H1 (cell line): ENCODE measurements around the gene CACNA1C. TPM values are rescaled to one million over a fixed set of nuclear protein-coding genes. Genes with fewer than 3 reads are reported as not detected.

Experiments
- CTCF ChIA-PET: fragments of 300-600 bp; sonication (Branson Sonifier 250); formaldehyde crosslinking; loops from one replicate; lab custom pipeline; 2021; ENCODE audit not compliant: partially characterized antibody; lab: Charles Lee
- POLR2A ChIA-PET: fragments of 300-600 bp; sonication (Branson Sonifier 250); formaldehyde crosslinking; loops from one replicate; lab custom pipeline; 2021; ENCODE audit warnings: inconsistent platforms; ENCODE audit not compliant: partially characterized antibody; lab: Charles Lee
- DNase-seq, 2 experiments: peaks; one replicate each; pipeline versions ENCODE4 v3.0.0 to v3.0.0-alpha.2; 2010 to 2022; ENCODE audit warnings: low spot score in 2 of 2, low read depth in 1 of 2, mixed read lengths in 1 of 2
- FAIRE-seq: peaks from 2 replicates; lab custom pipeline; 2011; peaks lifted over from hg19 to GRCh38; lab: Jason Lieb, UNC
- H2AFZ ChIP-seq: 2 replicates; pipeline ENCODE4 v1.8.1; 2012; ENCODE audit warnings: low read length, inconsistent platforms
- H2AK5ac ChIP-seq: 2 replicates; pipeline ENCODE4 v1.6.1; 2013; ENCODE audit warnings: low read depth, low read length
- H2BK120ac ChIP-seq: replicated peaks from 2 replicates; pipeline ENCODE3; 2013; ENCODE audit warnings: low read depth, low read length, inconsistent platforms
- H2BK12ac ChIP-seq: 2 replicates; pipeline ENCODE4 v1.6.1; 2013; ENCODE audit warnings: low read depth, low read length
- H2BK15ac ChIP-seq: 2 replicates; pipeline ENCODE4 v1.6.1; 2013; ENCODE audit warnings: low read length
- H2BK20ac ChIP-seq: 2 replicates; pipeline ENCODE4 v1.6.1; 2013; ENCODE audit warnings: low read length
- H2BK5ac ChIP-seq: 2 replicates; pipeline ENCODE4 v1.6.1; 2013; ENCODE audit warnings: low read depth, low read length
- H3K14ac ChIP-seq: 2 replicates; pipeline ENCODE4 v1.6.1; 2013; ENCODE audit warnings: inconsistent platforms; ENCODE audit not compliant: insufficient read length
- H3K18ac ChIP-seq: 2 replicates; pipeline ENCODE4 v1.6.1; 2013; ENCODE audit warnings: low read length; ENCODE audit errors: extremely low read depth
- H3K23ac ChIP-seq: 2 replicates; pipeline ENCODE4 v1.6.1; 2013; ENCODE audit warnings: inconsistent platforms; ENCODE audit not compliant: insufficient read length
- H3K23me2 ChIP-seq: 2 replicates; pipeline ENCODE4 v1.6.1; 2013; ENCODE audit warnings: low read depth, low read length
- H3K27ac ChIP-seq: 2 replicates; pipeline ENCODE4 v1.6.1; 2011; ENCODE audit warnings: low read depth, low read length, inconsistent platforms
- H3K27me3 ChIP-seq, 4 experiments: replicated peaks in 1 of 4; 1 replicate in 1 of 4; 2 replicates in 3 of 4; pipeline versions ENCODE4 v1.6.1 to v1.8.1; 2011 to 2013; ENCODE audit warnings: low read length in 3 of 4, mild to moderate bottlenecking in 3 of 4, inconsistent platforms in 2 of 4, mixed read lengths in 2 of 4, moderate library complexity in 1 of 4; ENCODE audit not compliant: control insufficient read depth in 3 of 4, insufficient read depth in 3 of 4; ENCODE audit errors: extremely low read depth in 1 of 4
- H3K36me3 ChIP-seq, 4 experiments: 2 replicates each; pipeline versions ENCODE4 v1.6.1 to v1.8.1; 2011 to 2013; ENCODE audit warnings: mild to moderate bottlenecking in 4 of 4, low read length in 3 of 4, moderate library complexity in 2 of 4, control low read depth in 1 of 4, inconsistent platforms in 1 of 4; ENCODE audit not compliant: insufficient read depth in 4 of 4, control insufficient read depth in 2 of 4
- H3K4ac ChIP-seq: replicated peaks from 2 replicates; pipeline ENCODE3; 2013; ENCODE audit warnings: low read length, low read depth, mixed read lengths, inconsistent platforms; ENCODE audit not compliant: insufficient read length
- H3K4me1 ChIP-seq, 4 experiments: replicated peaks in 1 of 4; 1 replicate in 1 of 4; 2 replicates in 3 of 4; pipeline versions ENCODE4 v1.6.1 to v1.8.1; 2011 to 2013; ENCODE audit warnings: low read length in 3 of 4, inconsistent platforms in 2 of 4, mixed read lengths in 1 of 4; ENCODE audit not compliant: insufficient read depth in 4 of 4, control insufficient read depth in 3 of 4
- H3K4me2 ChIP-seq, 2 experiments: 2 replicates each; pipeline versions ENCODE4 v1.6.1 to v1.8.1; 2011 to 2013; ENCODE audit warnings: low read depth in 2 of 2, low read length in 2 of 2, control low read depth in 1 of 2, inconsistent platforms in 1 of 2, mild to moderate bottlenecking in 1 of 2; ENCODE audit not compliant: insufficient read depth in 1 of 2
- H3K4me3 ChIP-seq, 4 experiments: fragments of 200-600, 300-600 bp in 1 of 4; sonication (generic), shearing (Covaris generic), sonication (Bioruptor Twin) in 1 of 4; 2 replicates each; pipeline versions ENCODE4 v1.5.1 to v1.8.1; 2011 to 2016; ENCODE audit warnings: low read length in 4 of 4, low read depth in 3 of 4, control low read depth in 2 of 4, inconsistent platforms in 2 of 4, mild to moderate bottlenecking in 2 of 4, mixed read lengths in 1 of 4, moderate library complexity in 1 of 4; ENCODE audit not compliant: insufficient read depth in 2 of 4; ENCODE audit errors: extremely low read depth in 1 of 4
- H3K56ac ChIP-seq: replicated peaks from 2 replicates; pipeline ENCODE3; 2013; ENCODE audit warnings: low read depth, mild to moderate bottlenecking, mixed read lengths, low read length, inconsistent platforms; ENCODE audit not compliant: insufficient read length
- H3K79me1 ChIP-seq: 2 replicates; pipeline ENCODE4 v1.6.1; 2013; ENCODE audit warnings: low read depth, low read length, control low read depth
- H3K79me2 ChIP-seq, 2 experiments: 2 replicates each; pipeline versions ENCODE4 v1.6.1 to v1.8.1; 2012 to 2013; ENCODE audit warnings: low read length in 2 of 2, mild to moderate bottlenecking in 2 of 2, inconsistent platforms in 1 of 2; ENCODE audit not compliant: insufficient read depth in 2 of 2, control insufficient read depth in 1 of 2
- H3K9ac ChIP-seq, 4 experiments: replicated peaks in 1 of 4; 1 replicate in 1 of 4; 2 replicates in 3 of 4; pipeline versions ENCODE4 v1.6.1 to v1.8.1; 2011 to 2013; ENCODE audit warnings: low read depth in 3 of 4, low read length in 3 of 4, control low read depth in 2 of 4, mild to moderate bottlenecking in 2 of 4, moderate library complexity in 2 of 4, inconsistent platforms in 1 of 4; ENCODE audit errors: extremely low read depth in 1 of 4
- H3K9me3 ChIP-seq, 2 experiments: 2 replicates each; pipeline versions ENCODE4 v1.6.1 to v1.8.1; 2012 to 2013; ENCODE audit warnings: mild to moderate bottlenecking in 2 of 2, moderate library complexity in 2 of 2, control low read depth in 1 of 2, inconsistent platforms in 1 of 2, low read depth in 1 of 2, low read length in 1 of 2, mixed read lengths in 1 of 2; ENCODE audit not compliant: insufficient read depth in 2 of 2
- H4K20me1 ChIP-seq, 2 experiments: replicated peaks in 1 of 2; 2 replicates each; pipeline versions ENCODE3 to v1.8.1; 2011 to 2013; ENCODE audit warnings: inconsistent platforms in 2 of 2, low read length in 2 of 2, mild to moderate bottlenecking in 1 of 2; ENCODE audit not compliant: insufficient read depth in 2 of 2, control insufficient read depth in 1 of 2
- H4K5ac ChIP-seq: 2 replicates; pipeline ENCODE4 v1.6.1; 2013; ENCODE audit warnings: low read length, low read depth, mixed read lengths, inconsistent platforms; ENCODE audit not compliant: insufficient read length
- H4K8ac ChIP-seq: 2 replicates; pipeline ENCODE4 v1.8.0; 2013; ENCODE audit warnings: mild to moderate bottlenecking, moderate library complexity, low read length, inconsistent platforms; ENCODE audit not compliant: insufficient read depth; ENCODE audit errors: extremely low read depth
- H4K91ac ChIP-seq: replicated peaks from 2 replicates; pipeline ENCODE3; 2013; ENCODE audit warnings: low read length, mixed read lengths, inconsistent platforms; ENCODE audit not compliant: insufficient read length
- CREB1 ChIP-seq: IDR thresholded peaks from 2 replicates; pipeline ENCODE4 v1.6.1; 2012; ENCODE audit warnings: inconsistent platforms
- CTBP2 ChIP-seq: IDR thresholded peaks from 2 replicates; pipeline ENCODE4 v1.7.0; 2011; ENCODE audit warnings: borderline replicate concordance, mild to moderate bottlenecking, moderate library complexity, mixed read lengths, low read length; ENCODE audit not compliant: insufficient read depth, insufficient read length
- FOSL1 ChIP-seq: IDR thresholded peaks from 2 replicates; pipeline ENCODE4 v1.6.1; 2011; ENCODE audit warnings: mild to moderate bottlenecking, low read depth, low read length, moderate library complexity; ENCODE audit not compliant: insufficient read depth
- GABPA ChIP-seq: IDR thresholded peaks from 2 replicates; pipeline ENCODE4 v1.6.1; 2011; ENCODE audit warnings: mild to moderate bottlenecking, low read length, moderate library complexity, borderline replicate concordance; ENCODE audit not compliant: insufficient read depth
- JUN ChIP-seq: IDR thresholded peaks from 2 replicates; pipeline ENCODE4 v1.6.1; 2011; ENCODE audit warnings: low read depth, mild to moderate bottlenecking, improper control_type of control experiment, low read length
- MAFK ChIP-seq: IDR thresholded peaks from 2 replicates; pipeline ENCODE4 v1.6.1; 2012; ENCODE audit warnings: low read depth, mild to moderate bottlenecking, improper control_type of control experiment, low read length
- RFX5 ChIP-seq: IDR thresholded peaks from 2 replicates; pipeline ENCODE4 v1.6.1; 2011; ENCODE audit warnings: low read depth, low read length, improper control_type of control experiment, borderline replicate concordance
- SIN3A ChIP-seq, 2 experiments: IDR thresholded peaks in 1 of 2; conservative IDR thresholded peaks in 1 of 2; 2 replicates each; pipeline ENCODE4 v1.6.1; 2011 to 2012; ENCODE audit warnings: low read length in 2 of 2, improper control_type of control experiment in 1 of 2, low read depth in 1 of 2, mild to moderate bottlenecking in 1 of 2
- SP4 ChIP-seq: IDR thresholded peaks from 2 replicates; pipeline ENCODE4 v1.6.1; 2012; ENCODE audit warnings: low read length, inconsistent platforms
- SUZ12 ChIP-seq: fragments of 200-600 bp; sonication (generic); IDR thresholded peaks from 2 replicates; pipeline ENCODE4 v1.6.1; 2012; ENCODE audit warnings: mild to moderate bottlenecking, inconsistent platforms, low read length, moderate library complexity, mixed read lengths
- WGBS, 2 experiments: shearing (Covaris generic) in 1 of 2; methylation state at CpG; one replicate each; pipeline versions ENCODE4 v1.1.6 to v1.1.7; 2013 to 2015; ENCODE audit warnings: low lambda C conversion rate in 2 of 2, mixed read lengths in 2 of 2, inconsistent platforms in 1 of 2, low coverage in 1 of 2, missing lambda C conversion rate in 1 of 2; ENCODE audit not compliant: insufficient replicate concordance in 2 of 2, insufficient coverage in 1 of 2, insufficient read length in 1 of 2; ENCODE audit errors: extremely low coverage in 1 of 2, missing lambda C conversion rate in 1 of 2; 5-methylcytosine and 5-hydroxymethylcytosine counted together
- polyA plus RNA-seq, 7 experiments: library from polyadenylated mRNA; depleted of rRNA in 3 of 7; stranded (reverse) in 5 of 7; unstranded in 2 of 7; fragments of >200 nt in 5 of 7; fragments of 200-250 nt in 2 of 7; gene quantifications; 1 replicate in 5 of 7; 2 replicates in 1 of 7; 4 replicates in 1 of 7; pipeline versions ENCODE4 v1.2.1 to v1.2.3, GENCODE V29; 2011 to 2013; ENCODE audit warnings: missing spikeins in 2 of 7, mixed read lengths in 2 of 7
- total RNA-seq: library from RNA; stranded (reverse); fragmentation: NEBNext Ultra II Directional; extraction: Animal tissue kit (Norgen Biotek cat#: 25700); gene quantifications from 2 replicates; pipeline ENCODE4 v1.2.1, GENCODE V29; 2021

The CACNA1C gene
- total and polyA plus RNA-seq, 2 of the 8 experiments (the other 6 are each of a cell fraction or from before 2014, with no cell fraction given), result 1.3 TPM

DNA sequence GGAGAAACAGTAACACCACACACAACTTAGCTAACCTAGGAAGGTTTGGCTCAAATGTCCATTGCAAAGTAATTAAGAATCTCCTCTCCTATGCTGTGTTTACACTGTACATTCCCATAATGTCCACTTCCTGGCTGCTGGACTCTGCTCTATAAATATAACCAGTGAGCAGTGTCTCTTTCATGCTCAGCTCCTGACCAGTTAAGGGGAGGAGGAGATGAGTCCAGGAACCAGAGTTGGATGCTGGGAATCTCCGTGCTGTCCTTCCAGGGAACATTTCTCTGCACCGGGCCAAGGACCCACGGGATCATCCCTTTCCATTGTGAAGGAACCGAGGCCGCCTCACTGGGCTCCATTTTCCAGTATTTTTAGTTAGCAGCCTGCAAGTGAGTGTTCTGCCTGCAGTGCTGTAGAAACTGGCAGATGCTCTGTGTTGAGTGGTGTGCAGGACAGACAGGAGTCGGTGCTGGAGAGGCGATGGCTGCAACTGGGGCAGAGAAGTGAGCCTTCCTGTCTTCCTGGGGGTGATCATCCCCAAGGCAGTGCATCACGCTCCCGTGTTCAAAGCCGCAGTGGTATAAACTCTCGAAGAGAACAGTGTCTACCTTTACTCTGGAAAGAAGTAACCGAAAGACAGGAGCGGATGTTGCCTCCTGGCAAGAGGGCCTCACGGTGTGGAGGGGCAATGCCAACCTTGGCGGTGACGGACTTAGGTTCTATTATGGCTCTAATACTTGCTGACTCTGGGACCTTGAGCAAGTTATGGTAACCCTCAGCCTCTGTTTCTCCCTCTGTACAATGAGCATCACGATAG lies 195.5 kb downstream of the CACNA1C start:
- Histone ChIP-seq H2BK20ac (no peak overlapping the region), H3K56ac (no peak overlapping the region), H2AK5ac (no peak overlapping the region), H2BK120ac (no peak overlapping the region), H3K4me2 (no peak overlapping the region), H3K27me3 (no peaks in the 10 kb centered on the region), H2BK5ac (no peak overlapping the region), H3K4ac (no peak overlapping the region), H4K20me1 (no peaks in the 10 kb centered on the region), H3K9ac (no peak overlapping the region), H3K79me1 (no peaks in the 10 kb centered on the region), H3K27ac (no peak overlapping the region), H3K9me3 (no peaks in the 10 kb centered on the region), H3K23me2 (no peaks in the 10 kb centered on the region), H3K36me3 (no peaks in the 10 kb centered on the region), H2AFZ (no peak overlapping the region), H3K4me3 (no peak overlapping the region), H3K18ac (no peak overlapping the region), H4K91ac (no peak overlapping the region), H2BK12ac (no peak overlapping the region), H4K5ac (no peak overlapping the region), H3K79me2 (no peaks in the 10 kb centered on the region), H3K23ac (no peak overlapping the region), H3K4me1 (peaks cover 10 to 28% (median 27%) of the 10 kb centered on the region in 4 experiments), H2BK15ac (no peak overlapping the region), H4K8ac (no peak overlapping the region), H3K14ac (no peak overlapping the region)
- ChIA-PET POLR2A (no interaction called here), CTCF (interaction anchor here (0.9 to 1.7 kb wide), 2 partner anchors 36 to 193 kb away, joined by 3 to 5 read pairs; no protein-coding TSS in a partner anchor)
- 92% methylated on average over 17 of the region's 17 CpGs; no CpG with 5 or more reads in 1 of the 2 experiments for WGBS, 2 experiments
- FAIRE-seq (no peak), DNase-seq (no peak)
- no peak for TF ChIP-seq JUN
- TF ChIP-seq CREB1, result no peak
- TF ChIP-seq SUZ12, result no peak
- TF ChIP-seq SIN3A (conservative IDR thresholded peaks at IDR 0.05 in 1 of 2, IDR thresholded peaks at IDR 0.05 in 1 of 2; ENCODE audit: low read depth in 1 of 2, low read length in 2 of 2), result no peak
- TF ChIP-seq GABPA, result no peak
- TF ChIP-seq SP4, result no peak
- no peak for TF ChIP-seq FOSL1
- no peak for TF ChIP-seq MAFK
- TF ChIP-seq RFX5, result no peak
- TF ChIP-seq CTBP2, result no peak
